Stimulated activated naive CD8-positive, alpha-beta T cell treated with anti-CD3 and anti-CD28 coated beads, Interleukin-15, Interleukin-2, amounts not matched to agents 100 U/mL and 50 U/mL, for 24 hours (primary cell): ENCODE data around the gene VENTX.

Source experiments
- ATAC-seq: fragments of 150-1000 bp; cut with Tn5 transposase; one replicate; pipeline ENCODE4 v1.10.0; 2021
- DNase-seq: peaks from one replicate; pipeline ENCODE4 v3.0.0; 2021

Gene VENTX, protein sequence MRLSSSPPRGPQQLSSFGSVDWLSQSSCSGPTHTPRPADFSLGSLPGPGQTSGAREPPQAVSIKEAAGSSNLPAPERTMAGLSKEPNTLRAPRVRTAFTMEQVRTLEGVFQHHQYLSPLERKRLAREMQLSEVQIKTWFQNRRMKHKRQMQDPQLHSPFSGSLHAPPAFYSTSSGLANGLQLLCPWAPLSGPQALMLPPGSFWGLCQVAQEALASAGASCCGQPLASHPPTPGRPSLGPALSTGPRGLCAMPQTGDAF

DNA sequence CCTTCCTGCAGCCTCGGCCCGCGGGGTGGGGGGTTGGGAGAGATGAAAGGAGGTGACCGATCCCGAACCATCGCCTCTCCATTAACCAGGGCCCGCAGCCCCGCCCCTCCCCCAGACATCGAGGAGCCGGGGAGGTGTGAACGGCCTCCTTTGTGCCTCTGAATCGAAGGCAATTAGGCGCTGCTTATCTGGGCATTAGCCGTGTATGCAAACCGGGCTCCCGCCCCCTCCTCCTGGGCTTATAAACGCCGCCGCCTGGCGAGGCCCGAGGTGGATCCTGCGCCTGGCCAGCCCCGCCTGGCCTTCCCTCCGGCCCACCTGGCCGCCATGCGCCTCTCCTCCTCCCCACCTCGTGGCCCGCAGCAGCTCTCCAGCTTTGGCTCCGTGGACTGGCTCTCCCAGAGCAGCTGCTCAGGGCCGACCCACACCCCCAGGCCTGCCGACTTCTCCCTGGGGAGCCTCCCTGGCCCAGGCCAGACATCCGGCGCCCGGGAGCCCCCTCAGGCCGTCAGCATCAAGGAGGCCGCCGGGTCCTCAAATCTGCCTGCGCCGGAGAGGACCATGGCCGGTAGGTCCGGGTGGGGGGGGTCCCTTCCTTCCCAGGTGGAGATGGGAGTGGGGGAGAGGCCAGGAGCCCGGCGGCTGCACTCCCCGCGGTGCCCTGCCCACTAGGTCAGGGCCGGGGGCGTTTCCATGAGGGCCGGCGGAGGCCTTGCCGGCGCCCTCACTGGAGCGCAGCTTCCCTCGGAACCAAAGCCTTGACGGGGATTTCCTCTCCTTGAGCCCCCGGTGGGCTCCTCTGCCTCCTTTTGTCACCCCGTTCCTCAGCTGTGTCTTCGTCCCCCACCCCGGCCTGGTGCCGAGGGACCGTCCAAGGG, at the start of gene VENTX:
TSS of gene VENTX (plus strand) at position 268 of the 878 bp plus-strand sequence. CDS start at position 328, 60 bp downstream.
- ATAC-seq (no peak), DNase-seq (no peak)

DNA sequence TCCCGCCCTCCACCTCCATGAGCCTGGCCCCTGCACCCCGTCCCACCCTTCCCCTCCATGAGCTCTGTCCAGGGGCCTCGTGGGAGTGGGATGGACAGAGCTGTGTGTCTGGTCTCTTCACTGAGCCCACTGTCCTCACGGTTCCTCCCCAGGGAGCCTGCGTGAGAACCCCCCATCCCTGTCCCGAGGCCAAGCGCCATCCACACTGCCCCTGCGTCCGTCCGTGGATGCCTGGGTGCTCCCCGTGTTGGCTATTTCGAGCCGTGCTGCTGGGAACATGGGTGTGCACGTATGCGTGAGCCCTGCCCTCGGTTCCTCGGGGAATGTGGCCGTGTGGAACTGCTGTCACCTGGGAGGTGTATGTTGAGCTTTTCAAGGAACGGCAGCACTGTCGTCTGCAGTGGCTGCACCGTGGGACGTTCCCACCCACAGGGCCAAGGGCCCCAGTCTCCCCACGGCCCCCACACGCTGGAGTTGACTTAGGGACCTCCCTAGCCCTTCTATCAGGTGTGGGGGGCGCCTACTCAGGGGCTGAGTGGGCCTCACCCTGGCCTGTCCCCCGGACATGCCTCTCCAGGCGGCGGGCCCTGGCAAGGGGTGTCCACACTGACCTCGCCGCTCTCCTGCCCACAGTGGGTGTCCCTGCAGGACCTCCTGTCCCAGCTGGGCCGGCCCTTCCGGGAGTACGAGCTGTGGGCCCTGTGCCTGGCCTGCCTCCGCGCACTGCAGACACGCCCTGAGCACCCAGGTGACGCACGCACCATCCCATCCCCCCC, 49.6 kb upstream of the VENTX start:
- DNase-seq (no peak), ATAC-seq (no peak)

DNA sequence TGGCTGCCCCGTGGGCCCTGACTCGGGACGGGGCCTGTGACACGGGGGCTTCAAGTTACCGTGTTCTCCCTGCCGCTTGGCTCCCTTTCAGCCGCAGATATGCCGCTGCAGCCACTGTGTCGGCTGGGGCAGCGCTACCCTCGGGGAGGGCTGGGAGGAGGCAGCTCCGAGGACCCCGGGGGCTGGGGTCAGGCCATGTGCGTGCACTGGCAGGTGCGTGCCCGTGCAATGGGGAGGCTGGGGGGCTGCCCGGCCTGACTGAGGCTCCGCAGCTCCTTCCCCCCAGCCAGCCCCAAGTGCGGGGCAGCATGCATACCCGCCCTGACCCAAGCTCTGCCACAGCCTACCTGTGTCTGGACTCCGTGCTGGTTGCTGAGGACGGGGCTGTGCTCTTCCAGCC, 48.4 kb upstream of the VENTX start:
- DNase-seq, result no peak
- ATAC-seq, result no peak

DNA sequence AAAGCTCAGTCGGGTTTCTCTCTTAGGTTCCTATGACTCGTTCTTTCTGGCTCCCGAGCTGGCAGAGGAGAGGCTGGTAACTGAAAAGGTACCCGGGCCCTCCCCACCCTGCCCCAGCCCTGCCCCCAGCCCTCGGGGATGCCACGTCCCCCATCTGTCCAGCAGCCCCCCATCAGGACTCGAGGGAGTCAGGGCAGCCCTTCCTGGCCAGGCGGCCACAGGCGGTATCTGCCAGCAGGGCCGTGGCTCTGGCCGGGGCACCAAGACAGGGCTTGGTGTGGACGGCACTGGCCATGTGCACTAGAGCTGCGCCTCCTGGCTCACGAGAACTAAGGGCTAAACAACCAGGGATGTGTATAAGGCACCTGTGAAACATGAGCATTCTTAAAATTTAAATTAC, 47.9 kb upstream of the VENTX start:
- ATAC-seq, result no peak

DNA sequence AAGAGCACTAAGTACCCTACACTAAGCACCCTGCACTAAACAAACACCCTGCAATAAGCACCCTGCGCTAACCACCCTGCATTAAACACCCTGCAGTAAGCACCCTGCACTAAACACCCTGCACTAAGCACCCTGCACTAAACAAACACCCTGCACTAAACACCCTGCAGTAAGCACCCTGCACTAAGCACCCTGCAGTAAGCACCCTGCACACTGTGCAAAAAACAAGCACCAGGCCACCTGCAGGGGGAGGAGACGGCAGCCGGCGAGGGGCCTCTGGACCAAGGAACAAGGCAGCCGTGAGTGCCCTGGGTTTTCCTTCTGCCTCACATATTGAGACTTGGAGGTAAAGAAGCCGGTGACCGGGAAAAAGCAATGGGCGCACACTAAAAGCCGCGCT, 47.4 kb upstream of the VENTX start:
- DNase-seq (no peak), ATAC-seq (no peak)

More for the DNA sequence above, 47.9 kb upstream of the VENTX start:
- no peak for DNase-seq

DNA sequence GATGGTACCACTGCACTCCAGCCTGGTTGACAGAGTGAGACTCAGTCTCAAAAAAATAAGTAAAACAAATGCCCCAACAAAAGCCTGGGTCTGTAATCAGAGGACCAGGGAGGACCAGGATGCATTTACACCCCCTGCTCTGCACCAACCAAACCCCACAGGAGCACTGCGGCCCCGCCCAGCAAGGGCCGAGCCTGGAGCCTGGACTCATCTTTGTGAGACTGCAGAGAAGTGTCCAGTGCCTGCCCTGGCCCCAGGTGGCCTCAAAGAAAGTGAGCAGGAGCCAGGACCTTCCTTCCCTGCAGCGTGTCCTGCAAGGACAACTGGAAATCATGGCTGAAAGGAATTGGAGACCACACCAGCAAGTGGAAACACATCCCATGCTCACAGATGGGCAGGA, 46.0 kb upstream of the VENTX start:
- DNase-seq, result no peak

DNA sequence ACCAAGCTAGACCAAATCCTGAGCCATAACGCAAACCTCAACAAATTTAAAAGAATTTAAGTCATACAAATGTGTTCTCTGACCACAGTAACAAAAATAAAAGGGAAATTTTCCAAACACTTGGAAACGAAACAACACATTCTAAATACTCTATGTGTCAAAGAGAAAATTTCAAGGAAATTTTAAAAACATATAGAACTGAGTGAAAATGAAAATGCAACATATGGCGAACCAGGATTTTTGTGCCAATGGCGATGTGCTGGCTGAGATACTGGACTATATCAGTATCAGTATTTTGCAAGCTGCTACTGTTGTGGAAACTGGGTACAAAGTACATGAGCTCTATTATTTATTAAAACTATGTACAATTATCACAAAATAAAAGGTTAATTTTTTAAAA, 43.5 kb upstream of the VENTX start:
- no peak for ATAC-seq
- DNase-seq, result no peak

More for the DNA sequence above, 46.0 kb upstream of the VENTX start:
- no peak for ATAC-seq

DNA sequence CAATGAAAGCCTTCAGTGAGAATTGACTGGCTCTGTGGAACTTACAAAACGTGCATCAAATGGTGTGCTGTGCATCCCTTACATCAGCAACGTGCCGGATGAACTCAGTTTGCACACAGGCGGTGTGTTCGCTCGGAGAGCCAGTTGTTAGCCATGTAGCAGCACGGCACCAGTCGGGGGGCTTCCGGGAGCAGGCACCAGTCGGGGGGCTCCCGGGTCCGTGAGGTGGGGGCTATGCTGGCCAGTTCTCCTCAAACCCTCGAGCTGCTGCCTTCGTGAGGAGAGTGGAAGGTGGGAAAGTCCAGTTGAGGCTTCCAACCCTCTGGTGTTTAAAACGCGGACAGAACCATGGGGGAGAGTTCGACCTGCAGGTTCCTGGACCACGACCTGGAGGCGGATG, 42.6 kb upstream of the VENTX start:
- DNase-seq, result no peak
- no peak for ATAC-seq

DNA sequence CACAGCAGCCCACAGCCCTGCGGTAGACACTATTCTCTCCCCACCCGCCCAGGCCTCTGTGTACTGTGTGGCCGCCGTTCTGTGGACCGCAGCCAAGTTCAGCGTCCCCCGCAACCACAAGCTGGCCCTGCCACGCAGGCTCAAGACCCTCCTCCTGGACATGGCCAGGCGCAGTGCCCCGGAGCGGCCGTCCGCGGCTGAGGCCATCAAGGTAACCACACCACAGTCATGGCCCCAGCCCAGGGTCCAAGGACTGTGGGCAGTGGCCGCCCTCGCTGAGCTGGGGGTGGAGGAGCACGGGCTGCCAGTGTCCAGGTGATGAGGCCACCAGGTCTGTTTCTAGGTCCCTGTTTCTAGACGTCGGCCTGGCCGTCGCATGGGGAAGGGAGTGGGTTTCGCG, 42.0 kb upstream of the VENTX start:
- DNase-seq (no peak), ATAC-seq (no peak)

DNA sequence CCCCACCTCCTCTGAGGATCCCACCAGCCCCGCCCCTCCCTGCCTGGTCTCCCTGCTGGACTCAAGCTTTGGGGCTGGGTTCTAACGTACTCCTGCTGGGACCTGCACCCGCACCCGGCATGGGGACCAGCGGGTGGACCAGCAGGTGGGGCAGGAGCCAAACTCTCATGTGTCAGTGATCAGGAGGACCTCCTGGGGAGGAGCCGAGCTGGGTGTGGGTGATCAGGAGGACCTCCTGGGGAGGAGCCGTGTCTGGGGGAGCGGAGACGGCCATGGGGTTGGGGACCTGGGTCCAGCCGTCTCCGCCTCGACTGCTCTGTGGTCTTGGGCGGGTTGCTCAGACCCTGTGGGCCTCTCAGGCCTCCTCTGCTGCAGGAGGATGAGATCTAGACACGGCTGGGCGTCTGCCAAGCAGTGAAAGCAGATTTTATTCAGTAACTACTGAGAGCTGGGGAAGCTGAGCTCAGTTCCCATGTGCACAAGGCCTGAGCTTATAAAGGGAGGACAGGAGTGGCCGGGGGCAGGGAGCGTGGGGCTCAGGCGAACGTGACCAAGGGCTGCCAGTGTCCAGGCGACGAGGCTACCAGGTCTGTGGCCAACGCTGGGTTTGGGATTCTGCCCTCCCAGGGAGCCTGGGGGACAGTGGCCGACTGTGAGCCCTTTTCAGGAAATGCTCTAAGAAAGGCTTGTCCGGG, 41.3 kb upstream of the VENTX start:
- ATAC-seq (no peak), DNase-seq (no peak)

DNA sequence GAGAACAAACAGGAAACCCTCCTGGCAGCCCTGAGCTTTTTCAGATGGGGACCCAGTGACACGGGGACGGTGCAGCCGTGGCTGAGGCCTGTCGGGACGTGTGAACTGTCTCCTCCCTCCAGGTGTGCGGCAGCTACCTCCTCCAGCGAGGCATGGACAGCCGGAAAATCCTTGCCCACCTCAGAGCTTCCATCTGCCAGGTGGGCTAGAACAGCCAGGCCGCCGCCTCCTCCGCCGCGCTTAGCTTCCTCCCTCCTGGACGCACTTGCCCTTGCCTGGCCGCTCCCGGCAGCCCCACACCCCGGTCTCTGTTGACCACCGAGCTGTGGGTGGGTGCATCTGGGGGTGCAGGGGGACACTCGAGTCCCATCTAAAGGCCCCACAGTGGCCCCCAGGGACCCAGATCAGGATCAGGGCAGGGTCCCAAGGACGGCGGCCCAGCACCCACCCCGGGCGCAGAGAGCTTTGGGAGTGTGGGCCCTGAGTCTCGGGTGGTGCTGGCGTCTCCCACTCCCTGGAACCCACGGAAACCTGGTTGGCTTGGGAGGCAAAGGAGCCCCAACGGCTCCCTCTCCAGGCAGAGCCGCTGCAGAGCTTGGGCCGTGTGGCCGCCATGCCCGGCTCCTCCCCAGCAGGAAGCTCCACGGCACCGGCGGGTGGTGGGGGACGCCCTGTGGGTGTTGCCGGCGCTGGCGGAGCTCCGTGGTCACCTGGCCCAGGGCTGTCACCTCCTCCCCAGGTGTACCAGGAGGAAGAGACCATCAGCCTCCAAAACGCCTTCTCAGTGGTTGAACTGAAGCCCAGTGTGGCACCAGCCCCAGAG, 40.5 kb upstream of the VENTX start:
- DNase-seq, result no peak
- no peak for ATAC-seq

DNA sequence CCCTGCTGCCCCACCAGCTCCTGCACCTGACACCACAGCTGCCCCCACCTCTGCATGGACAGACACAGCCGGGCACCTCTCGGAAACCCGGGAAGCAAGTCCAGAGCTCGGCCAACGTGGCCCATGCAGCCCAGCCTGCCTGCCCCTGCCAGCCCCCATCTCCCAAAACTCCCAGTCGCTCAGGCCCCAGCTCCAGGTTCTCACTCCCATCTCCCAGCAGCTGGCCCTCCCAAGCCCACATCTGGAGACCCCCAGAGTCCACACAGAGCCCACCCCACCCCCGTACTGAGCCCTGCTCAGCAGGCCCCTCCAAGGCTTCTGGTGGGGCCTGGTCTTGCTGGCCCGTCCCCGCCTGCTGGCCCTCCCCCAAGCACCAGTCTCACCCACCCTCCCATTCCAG, 39.9 kb upstream of the VENTX start:
- DNase-seq (no peak), ATAC-seq (no peak)

DNA sequence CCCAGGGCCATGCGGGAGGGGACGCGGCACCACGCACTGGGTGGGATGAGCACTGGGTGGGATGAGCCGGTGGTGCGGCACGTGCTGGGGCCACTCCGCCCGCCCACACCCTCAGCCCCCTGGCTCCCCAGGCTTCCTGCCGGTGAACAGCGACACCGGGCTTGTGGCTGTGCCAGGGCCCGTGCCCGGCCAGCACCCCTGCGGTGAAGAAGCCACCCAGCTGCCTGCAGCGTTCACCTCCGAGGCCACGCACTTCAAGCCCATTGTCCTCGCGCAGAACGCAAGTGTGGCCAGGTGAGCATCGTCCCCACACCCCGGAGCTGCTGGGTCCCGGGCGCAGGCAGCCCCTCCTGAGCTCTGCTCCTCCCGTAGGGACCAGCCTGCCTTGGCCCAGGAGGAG, 39.4 kb upstream of the VENTX start:
- ATAC-seq (no peak), DNase-seq (no peak)

DNA sequence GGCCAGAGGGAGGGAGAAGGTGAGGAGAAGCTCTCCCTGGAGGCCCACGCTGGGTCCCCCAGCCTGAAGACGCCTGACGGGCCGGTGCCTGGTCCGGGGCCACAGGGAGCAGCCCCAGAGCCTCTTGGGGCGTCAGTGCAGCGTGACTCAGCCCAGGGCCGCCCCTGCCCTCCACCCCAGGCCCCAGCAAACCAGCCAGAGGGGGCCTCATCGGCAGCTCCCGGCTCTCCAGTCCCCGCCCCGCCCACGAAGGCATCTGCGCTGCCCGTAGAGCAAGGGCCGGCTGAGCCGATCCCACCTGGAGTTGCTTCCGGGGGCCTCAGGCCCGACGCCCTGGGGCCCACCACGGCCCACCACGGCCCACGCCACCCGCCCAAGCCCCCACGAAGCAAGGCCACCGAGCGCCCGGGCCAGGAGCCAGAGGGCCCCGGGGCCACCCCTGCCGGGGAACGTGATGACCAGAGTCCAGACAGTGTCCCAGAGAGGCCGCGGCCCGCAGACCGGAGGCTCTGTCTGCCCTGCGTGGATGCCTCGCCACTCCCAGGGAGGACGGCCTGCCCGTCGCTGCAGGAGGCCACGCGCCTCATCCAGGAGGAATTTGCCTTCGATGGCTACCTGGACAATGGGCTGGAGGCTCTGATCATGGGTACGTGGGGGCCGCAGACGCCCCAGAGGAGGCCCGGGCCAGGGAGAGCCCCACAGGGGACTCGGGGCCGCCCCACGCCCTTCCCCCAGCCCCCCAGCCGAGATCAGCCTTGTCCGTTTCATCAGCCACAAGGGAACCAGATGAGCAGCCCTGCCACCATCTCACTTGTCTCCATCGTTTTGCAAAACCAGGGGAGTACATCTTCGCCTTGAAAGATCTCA, 38.8 kb upstream of the VENTX start:
- no peak for DNase-seq
- ATAC-seq, result no peak

DNA sequence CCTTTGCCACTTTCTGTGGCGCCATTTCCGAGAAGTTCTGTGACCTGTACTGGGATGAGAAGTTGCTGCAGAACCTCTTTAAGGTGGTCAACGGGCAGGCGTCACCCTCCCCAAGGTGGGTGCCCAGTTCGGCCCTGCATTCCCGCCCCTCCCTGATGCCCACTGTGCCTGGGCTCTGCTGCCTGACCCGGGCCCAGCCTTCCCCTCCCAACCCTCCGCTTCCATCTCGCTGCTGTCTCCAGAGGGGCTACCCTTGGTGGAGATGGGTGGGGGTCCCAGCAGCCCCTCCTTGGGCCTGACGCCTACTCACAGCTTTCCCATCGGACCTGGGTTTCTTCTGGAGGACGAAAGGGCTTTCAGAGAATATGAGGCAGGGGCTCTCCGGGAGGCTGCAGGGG, 38.2 kb upstream of the VENTX start:
- ATAC-seq, result no peak

DNA sequence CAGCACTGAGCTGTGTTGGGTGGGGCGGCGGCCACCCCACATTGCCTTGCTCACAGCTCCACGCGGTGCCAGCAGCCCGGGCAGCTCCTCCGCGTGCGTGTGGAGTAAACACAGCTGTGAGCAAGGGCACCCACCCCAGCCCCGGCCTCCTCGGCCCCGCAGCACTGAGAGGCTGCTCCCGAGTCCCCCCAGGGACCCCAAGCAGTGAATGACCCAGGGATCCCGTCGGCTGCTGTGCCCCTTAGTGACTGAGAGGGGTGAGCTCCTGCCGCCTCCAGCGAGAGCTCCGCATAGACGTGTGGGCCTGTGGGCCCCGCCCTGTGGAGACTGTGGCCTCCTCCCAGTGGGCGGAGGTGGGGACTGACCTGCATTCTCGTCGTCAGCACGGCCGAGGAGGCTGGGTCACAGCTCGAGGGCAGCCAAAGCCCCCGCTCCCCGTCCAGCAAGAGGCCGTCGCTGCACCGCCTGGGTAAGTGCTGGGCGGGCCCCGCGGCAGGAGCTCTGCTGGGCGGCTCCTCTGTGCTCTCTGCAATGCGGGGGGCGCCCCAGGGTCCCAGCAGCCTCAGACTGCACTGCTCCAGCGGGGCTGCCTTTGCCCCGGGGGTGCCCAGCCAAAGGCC, 37.6 kb upstream of the VENTX start:
- DNase-seq (no peak), ATAC-seq (no peak)

More for the DNA sequence above, 38.2 kb upstream of the VENTX start:
- DNase-seq, result no peak

DNA sequence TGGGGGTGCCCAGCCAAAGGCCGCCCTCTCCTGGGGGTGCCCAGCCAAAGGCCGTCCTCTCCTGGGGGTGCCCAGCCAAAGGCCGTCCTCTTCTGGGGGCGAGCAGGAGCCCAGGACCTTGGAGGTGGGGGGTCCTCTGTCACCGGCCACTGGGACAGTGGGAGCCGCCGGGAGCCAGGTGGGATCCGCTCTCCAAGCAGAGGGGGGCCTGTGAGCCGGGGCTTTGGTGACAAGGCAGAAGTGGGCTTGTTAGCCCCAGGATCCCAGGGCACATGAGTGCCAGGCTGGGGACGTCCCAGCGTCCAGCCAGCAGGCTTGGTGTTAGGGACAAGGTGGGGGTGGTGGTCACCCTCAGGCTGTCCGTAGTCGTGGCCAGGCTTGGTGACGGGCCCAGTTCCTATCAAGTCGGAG, 37.0 kb upstream of the VENTX start:
- ATAC-seq (no peak), DNase-seq (no peak)

DNA sequence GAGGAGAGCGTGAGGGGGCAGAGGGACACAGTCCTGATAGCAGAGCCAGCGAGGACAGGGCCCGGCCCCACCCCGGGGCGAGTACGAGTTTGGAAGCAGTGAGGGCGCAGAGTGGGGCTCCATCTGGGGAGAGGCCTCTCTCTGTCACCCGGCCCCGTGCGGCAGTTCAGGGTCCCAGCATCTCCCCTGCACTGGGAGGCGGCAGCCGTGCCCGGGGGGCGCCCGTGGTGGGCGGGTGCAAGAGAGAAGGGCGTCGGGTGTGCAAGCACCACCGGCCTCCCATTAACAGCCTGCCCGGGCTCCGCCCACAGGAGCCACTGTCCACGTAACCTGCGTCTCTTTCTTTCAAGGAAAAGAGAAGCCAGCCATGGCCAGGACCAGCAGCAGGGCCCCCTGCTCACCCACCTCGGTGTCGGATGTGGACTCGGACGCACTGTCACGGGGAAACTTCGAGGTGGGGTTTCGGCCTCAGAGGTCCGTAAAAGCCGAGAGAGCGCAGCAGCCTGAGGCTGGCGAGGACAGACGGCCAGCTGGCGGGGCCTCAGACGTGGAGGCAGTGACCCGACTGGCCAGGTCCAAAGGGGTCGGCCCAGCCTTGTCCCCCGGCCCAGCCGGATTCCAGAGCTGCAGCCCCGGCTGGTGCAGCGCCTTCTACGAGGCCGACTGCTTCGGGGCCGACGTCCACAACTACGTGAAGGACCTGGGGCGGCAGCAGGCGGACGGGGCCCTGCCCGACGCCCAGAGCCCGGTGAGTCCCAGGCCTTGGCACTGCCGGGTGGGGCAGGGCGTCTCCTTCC, 36.3 kb upstream of the VENTX start:
- ATAC-seq (no peak), DNase-seq (no peak)
